Ureter (tissue), 1 donor: ENCODE measurements around the gene MDH1. TPM values are rescaled to one million over a fixed set of nuclear protein-coding genes. Genes with fewer than 3 reads are reported as not detected.
"Not testable (repeated sequence)": the region's sequence is repeated elsewhere in the genome, so short reads cannot be mapped to it uniquely, and the experiment has no call there.

Experiments used
- DNase-seq: peaks from one replicate; pipeline ENCODE4 v3.0.0-alpha.2; 2020; ENCODE audit warnings: low spot score
- total RNA-seq: library from RNA; stranded (reverse); gene quantifications from one replicate; pipeline ENCODE4 v1.2.4, GENCODE V29; 2023
- donor health status: DM: yes; HTN: yes; CAD: no.

Gene MDH1
- total RNA-seq, 1 donor from 2014 or later = 126 TPM

GRCh38 chr2:63589148-63589958, 590 bp downstream of the MDH1 start:
- DNase-seq = no peak

- DNase-seq = no peak
These were observed 2.1 kb downstream of the MDH1 start for GRCh38 chr2:63590626-63591408.

- no peak for DNase-seq
These were observed 2.9 kb downstream of the MDH1 start for GRCh38 chr2:63591566-63592175.

- DNase-seq = no peak
These were observed 5.9 kb downstream of the MDH1 start for GRCh38 chr2:63594660-63595059.

- DNase-seq = no peak
These were observed 7.7 kb downstream of the MDH1 start for GRCh38 chr2:63596401-63596883.

GRCh38 chr2:63598981-63599380, 10.2 kb downstream of the MDH1 start:
- no peak for DNase-seq

GRCh38 chr2:63600881-63601460, 12.2 kb downstream of the MDH1 start:
- no peak for DNase-seq

- DNase-seq = no peak
These were observed 15.9 kb downstream of the MDH1 start for GRCh38 chr2:63604666-63605065.

- DNase-seq = not testable (repeated sequence)
These were observed 20.1 kb downstream of the MDH1 start for GRCh38 chr2:63608865-63609264.

GRCh38 chr2:63610525-63610924, 21.8 kb downstream of the MDH1 start:
- no peak for DNase-seq

GRCh38 chr2:63613391-63613901, 24.7 kb downstream of the MDH1 start:
- no peak for DNase-seq

GRCh38 chr2:63614448-63614968, 25.7 kb downstream of the MDH1 start:
- DNase-seq = no peak

GRCh38 chr2:63614983-63615945, 26.5 kb downstream of the MDH1 start:
- no peak for DNase-seq

GRCh38 chr2:63617366-63617765, 28.6 kb downstream of the MDH1 start:
- DNase-seq = no peak

GRCh38 chr2:63619328-63619727, 30.6 kb downstream of the MDH1 start:
- no peak for DNase-seq

GRCh38 chr2:63622751-63623150, 34.0 kb downstream of the MDH1 start:
- no peak for DNase-seq

- DNase-seq = not testable (repeated sequence)
These were observed 35.0 kb downstream of the MDH1 start for GRCh38 chr2:63623763-63624162.

- DNase-seq = no peak
These were observed 39.1 kb downstream of the MDH1 start for GRCh38 chr2:63627866-63628265.

- DNase-seq = no peak
These were observed 39.7 kb downstream of the MDH1 start for GRCh38 chr2:63628403-63628942.

GRCh38 chr2:63631501-63631900, 42.7 kb downstream of the MDH1 start:
- no peak for DNase-seq
